Mesothelial cell of epicardium (in vitro differentiated cells): Measurements from ENCODE around the gene PRKG1. TPM values are rescaled to one million over a fixed set of nuclear protein-coding genes. Genes with fewer than 3 reads are reported as not detected.
"Not testable (repeated sequence)": the region's sequence is repeated elsewhere in the genome, so short reads cannot be mapped to it uniquely, and the experiment has no call there.

Experiments
- DNase-seq, 2 experiments: peaks; one replicate each; pipeline ENCODE4 v3.0.0; 2021; ENCODE audit warnings: low spot score in 2 of 2; ENCODE audit not compliant: unreplicated experiment in 2 of 2
- H3K27ac Mint-ChIP-seq: 2 replicates; pipeline ENCODE4 v1.8.0; 2021; ENCODE audit warnings: mixed read lengths
- H3K27me3 Mint-ChIP-seq: 2 replicates; pipeline ENCODE4 v1.8.0; 2021; ENCODE audit warnings: low read depth, mixed read lengths
- H3K36me3 Mint-ChIP-seq: 2 replicates; pipeline ENCODE4 v1.8.0; 2021; ENCODE audit warnings: mixed read lengths
- H3K4me1 Mint-ChIP-seq: 2 replicates; pipeline ENCODE4 v1.8.0; 2021; ENCODE audit warnings: mixed read lengths
- H3K4me3 Mint-ChIP-seq: 2 replicates; pipeline ENCODE4 v1.8.0; 2021; ENCODE audit warnings: mild to moderate bottlenecking, moderate library complexity, mixed read lengths
- H3K9me3 Mint-ChIP-seq: 2 replicates; pipeline ENCODE4 v1.8.0; 2021; ENCODE audit warnings: mixed read lengths
- total RNA-seq: library from RNA; stranded (reverse); gene quantifications from 3 replicates; pipeline ENCODE4 v1.2.1, GENCODE V29; 2021
- TF ChIP-seq, protein P1 (sequence below): fragments of 200-600 bp; sonication (generic); IDR thresholded peaks from one replicate; pipeline ENCODE4 v1.5.0; 2021; ENCODE audit warnings: antibody characterized with exemption; ENCODE audit not compliant: unreplicated experiment

PRKG1 gene
- total RNA-seq, 1 donor from 2014 or later = 37.0 TPM

DNA sequence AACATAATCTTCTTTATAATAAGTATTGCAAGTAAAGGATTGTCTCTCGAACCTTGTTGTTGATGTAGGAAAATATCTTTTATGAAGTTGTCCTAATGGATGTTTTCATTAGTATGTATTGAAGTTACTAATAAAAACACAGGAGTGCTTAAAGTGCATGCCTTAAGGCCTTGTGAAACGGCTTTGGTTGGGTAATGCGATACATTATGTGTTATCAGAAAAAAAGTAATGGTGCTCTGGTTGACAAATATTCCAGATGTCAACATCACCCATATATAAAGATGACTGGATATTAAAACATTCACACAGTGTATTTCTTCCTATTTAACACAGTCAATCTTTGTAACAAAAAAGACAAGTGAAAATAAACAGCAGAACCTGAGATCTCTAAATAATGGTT, 310.7 kb downstream of the PRKG1 start:
- TF ChIP-seq, protein P1, sequence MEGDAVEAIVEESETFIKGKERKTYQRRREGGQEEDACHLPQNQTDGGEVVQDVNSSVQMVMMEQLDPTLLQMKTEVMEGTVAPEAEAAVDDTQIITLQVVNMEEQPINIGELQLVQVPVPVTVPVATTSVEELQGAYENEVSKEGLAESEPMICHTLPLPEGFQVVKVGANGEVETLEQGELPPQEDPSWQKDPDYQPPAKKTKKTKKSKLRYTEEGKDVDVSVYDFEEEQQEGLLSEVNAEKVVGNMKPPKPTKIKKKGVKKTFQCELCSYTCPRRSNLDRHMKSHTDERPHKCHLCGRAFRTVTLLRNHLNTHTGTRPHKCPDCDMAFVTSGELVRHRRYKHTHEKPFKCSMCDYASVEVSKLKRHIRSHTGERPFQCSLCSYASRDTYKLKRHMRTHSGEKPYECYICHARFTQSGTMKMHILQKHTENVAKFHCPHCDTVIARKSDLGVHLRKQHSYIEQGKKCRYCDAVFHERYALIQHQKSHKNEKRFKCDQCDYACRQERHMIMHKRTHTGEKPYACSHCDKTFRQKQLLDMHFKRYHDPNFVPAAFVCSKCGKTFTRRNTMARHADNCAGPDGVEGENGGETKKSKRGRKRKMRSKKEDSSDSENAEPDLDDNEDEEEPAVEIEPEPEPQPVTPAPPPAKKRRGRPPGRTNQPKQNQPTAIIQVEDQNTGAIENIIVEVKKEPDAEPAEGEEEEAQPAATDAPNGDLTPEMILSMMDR = no peak
- Mint-ChIP-seq H3K36me3 (no peaks in the 10 kb centered on the region), H3K4me1 (peaks cover 17% of the 10 kb centered on the region), H3K9me3 (no peaks in the 10 kb centered on the region), H3K4me3 (no peak overlapping the region), H3K27ac (no peak overlapping the region), H3K27me3 (no peaks in the 10 kb centered on the region)
- no peak for DNase-seq

DNA sequence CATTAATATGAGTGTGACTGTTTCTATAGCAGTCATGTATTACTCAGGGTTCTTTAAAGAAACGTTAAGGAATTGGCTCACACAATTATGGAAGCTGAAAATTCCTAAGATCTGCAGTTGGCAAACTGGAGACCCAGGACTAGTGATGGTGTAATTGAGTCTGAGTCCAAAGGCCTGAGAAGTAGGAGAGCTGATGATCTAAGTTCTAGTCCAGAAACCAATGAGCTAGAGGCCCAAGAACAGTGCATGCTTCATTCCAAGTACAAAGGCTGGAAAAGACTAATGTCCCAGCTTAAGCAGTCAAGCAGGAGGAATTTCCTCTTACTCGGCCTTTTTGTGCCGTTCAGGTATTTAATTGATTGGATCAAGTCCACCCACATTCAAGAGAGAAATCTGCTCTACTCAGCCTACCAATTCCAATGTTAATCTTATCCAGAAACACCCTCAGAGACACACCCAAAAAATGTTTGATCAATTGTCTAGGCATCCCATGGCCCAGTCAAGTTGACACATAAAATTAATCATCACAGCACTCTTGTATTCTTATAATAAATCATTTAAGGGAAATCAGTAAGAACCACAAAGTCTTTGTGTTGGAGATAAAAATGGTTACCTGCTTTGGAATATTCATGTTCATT, 312.1 kb downstream of the PRKG1 start:
- H3K4me3 Mint-ChIP-seq = no peak overlapping the region
- H3K4me1 Mint-ChIP-seq = peaks cover 17% of the 10 kb centered on the region
- H3K27me3 Mint-ChIP-seq = no peaks in the 10 kb centered on the region
- peaks cover 2% of the 10 kb centered on the region for H3K36me3 Mint-ChIP-seq
- DNase-seq = no peak
- peaks cover 2% of the 10 kb centered on the region for H3K9me3 Mint-ChIP-seq
- TF ChIP-seq, protein P1 = no peak
- H3K27ac Mint-ChIP-seq = no peak overlapping the region

DNA sequence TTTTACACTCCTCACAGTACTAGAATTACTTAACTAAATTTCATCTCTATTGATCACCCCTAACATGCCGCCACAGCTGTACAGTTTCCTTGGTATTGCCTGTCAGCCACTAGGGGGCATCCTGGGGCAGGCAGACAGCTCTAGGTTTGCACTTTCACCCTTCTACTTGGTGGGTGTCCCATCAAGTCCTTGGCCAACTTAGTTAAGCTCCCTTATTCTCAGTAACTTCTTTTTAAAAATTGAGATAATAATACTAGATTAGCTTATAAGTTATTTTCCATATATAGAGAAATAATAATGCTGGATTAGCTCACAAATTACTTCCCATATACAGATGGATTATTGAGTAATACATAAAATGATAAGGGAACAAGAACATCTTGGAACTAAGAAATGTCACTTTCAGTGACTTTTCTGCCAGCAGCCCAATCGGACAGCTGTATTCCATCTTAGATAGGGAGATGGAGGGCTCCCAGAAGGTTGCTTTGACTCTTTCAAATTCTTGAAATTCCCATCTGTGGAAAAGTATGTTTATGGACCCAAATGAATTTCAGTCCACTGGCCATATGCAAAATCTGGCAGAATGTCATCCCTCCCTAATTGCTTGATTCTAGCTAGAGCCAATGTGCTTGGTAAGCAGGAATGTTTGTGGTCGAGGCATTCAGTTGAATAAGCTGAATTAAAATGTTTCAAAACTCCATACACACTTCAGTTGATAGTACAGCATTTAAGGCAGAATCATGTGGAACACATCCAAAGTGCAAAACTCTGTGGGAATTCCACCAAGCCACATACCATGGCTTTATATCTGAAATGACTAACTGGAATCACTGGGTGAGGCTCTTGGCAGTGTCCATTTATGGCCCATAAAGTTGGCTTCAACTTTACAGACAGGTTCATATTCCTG, 315.4 kb downstream of the PRKG1 start:
- TF ChIP-seq, protein P1 = peak; percentile 25
- H3K9me3 Mint-ChIP-seq = peaks cover 3% of the 10 kb centered on the region
- peaks cover 13% of the 10 kb centered on the region for H3K4me1 Mint-ChIP-seq
- no peak overlapping the region for H3K27ac Mint-ChIP-seq
- no peak for DNase-seq
- H3K27me3 Mint-ChIP-seq = no peaks in the 10 kb centered on the region
- no peak overlapping the region for H3K4me3 Mint-ChIP-seq
- peaks cover 2% of the 10 kb centered on the region for H3K36me3 Mint-ChIP-seq

DNA sequence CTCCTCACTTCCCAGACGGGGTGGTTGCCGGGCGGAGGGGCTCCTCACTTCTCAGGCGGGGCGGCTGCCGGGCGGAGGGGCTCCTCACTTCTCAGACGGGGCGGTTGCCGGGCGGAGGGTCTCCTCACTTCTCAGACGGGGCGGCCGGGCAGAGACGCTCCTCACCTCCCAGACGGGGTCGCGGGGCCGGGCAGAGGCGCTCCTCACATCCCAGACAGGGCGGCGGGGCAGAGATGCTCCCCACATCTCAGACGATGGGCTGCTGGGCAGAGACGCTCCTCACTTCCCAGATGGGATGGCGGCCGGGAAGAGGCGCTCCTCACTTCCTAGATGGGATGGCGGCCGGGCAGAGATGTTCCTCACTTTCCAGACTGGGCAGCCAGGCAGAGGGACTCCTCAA, 318.7 kb downstream of the PRKG1 start:
- DNase-seq, H3K27ac Mint-ChIP-seq, H3K36me3 Mint-ChIP-seq, H3K27me3 Mint-ChIP-seq, H3K4me3 Mint-ChIP-seq, H3K9me3 Mint-ChIP-seq: not testable (repeated sequence)
- peaks cover 11% of the 10 kb centered on the region for H3K4me1 Mint-ChIP-seq

DNA sequence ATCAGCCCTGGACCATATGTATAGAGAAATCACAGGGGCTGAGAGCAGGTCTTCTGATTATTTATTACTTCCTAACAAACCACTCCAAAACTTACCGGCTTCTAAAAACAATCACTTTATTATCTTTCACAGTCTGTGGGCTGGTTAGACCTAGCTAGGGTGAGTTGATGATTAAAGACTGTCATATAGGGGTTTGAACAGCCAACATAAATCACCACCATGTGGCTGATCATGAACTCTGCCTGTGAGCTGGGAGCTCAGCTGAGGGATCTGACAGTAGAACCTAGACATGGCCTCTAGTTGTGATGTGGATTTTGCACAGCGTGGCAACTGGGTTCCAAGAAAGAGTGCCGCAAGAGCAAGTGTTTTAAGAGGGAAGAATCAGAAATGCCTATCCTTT, 319.8 kb downstream of the PRKG1 start:
- Mint-ChIP-seq H3K27ac (no peak overlapping the region), H3K4me3 (no peak overlapping the region), H3K27me3 (no peaks in the 10 kb centered on the region), H3K4me1 (peaks cover 11% of the 10 kb centered on the region), H3K9me3 (peaks cover 3% of the 10 kb centered on the region), H3K36me3 (peaks cover 2% of the 10 kb centered on the region)
- TF ChIP-seq, protein P1 = no peak
- no peak for DNase-seq

DNA sequence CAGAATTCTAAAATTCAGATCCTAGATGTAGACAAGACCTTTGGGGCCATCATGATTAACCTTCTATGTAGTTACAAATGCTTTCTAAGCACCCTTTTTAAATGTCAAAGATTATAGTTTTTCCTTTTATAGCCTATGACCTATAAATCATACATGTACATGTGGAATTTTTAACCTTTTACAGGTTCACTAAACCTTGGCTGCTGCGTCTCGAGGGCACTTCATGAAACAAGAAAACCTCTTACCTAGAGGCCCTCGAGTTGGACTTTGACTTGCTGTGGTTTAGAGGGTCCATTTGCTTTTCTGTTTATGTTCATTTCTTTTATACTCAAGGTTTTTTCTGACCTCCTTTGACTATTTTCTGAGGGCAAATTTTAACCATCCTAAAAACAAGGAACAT, 323.0 kb downstream of the PRKG1 start:
- TF ChIP-seq, protein P1 = no peak
- Mint-ChIP-seq H3K27ac (no peak overlapping the region), H3K4me1 (peaks cover 9% of the 10 kb centered on the region), H3K36me3 (no peaks in the 10 kb centered on the region), H3K9me3 (no peaks in the 10 kb centered on the region), H3K4me3 (no peak overlapping the region), H3K27me3 (no peaks in the 10 kb centered on the region)
- no peak for DNase-seq
